Neuronal stem cell (in vitro differentiated cells): ENCODE results near the gene YWHAG.
A peak's percentile ranks its signal among the peaks of the same experiment; 100 is the strongest.
"Not testable (repeated sequence)": the region's sequence is repeated elsewhere in the genome, so short reads cannot be mapped to it uniquely, and the experiment has no call there.

Source experiments
- DNase-seq: peaks from one replicate; pipeline ENCODE4 v3.0.0-alpha.2; 2013; ENCODE audit warnings: low spot score
- H2AFZ ChIP-seq: one replicate; pipeline ENCODE4 v1.6.1; 2013; ENCODE audit warnings: mild to moderate bottlenecking, low read length, inconsistent platforms
- H2AK5ac ChIP-seq: 2 replicates; pipeline ENCODE4 v1.6.1; 2013; ENCODE audit warnings: low read depth, mild to moderate bottlenecking, inconsistent platforms, low read length, moderate library complexity, mixed read lengths
- H2BK120ac ChIP-seq: 2 replicates; pipeline ENCODE4 v1.6.1; 2013; ENCODE audit warnings: low read depth, mild to moderate bottlenecking, inconsistent platforms, low read length, moderate library complexity, mixed read lengths
- H2BK12ac ChIP-seq: one replicate; pipeline ENCODE4 v1.6.1; 2013; ENCODE audit warnings: low read length, inconsistent platforms
- H2BK15ac ChIP-seq: 2 replicates; pipeline ENCODE4 v1.6.1; 2013; ENCODE audit warnings: mild to moderate bottlenecking, low read length, inconsistent platforms, mixed read lengths
- H2BK5ac ChIP-seq: one replicate; pipeline ENCODE4 v1.6.1; 2013; ENCODE audit warnings: inconsistent platforms, mild to moderate bottlenecking, low read length, moderate library complexity
- H3K14ac ChIP-seq: one replicate; pipeline ENCODE4 v1.6.1; 2013; ENCODE audit warnings: low read length, inconsistent platforms
- H3K18ac ChIP-seq: 2 replicates; pipeline ENCODE4 v1.6.1; 2013; ENCODE audit warnings: low read length, inconsistent platforms
- H3K23ac ChIP-seq: 2 replicates; pipeline ENCODE4 v1.6.1; 2013; ENCODE audit warnings: low read depth, mild to moderate bottlenecking, mixed read lengths, low read length, inconsistent platforms; ENCODE audit not compliant: poor library complexity
- H3K27ac ChIP-seq: replicated peaks from 3 replicates; pipeline ENCODE4 v1.5.1; 2013; ENCODE audit warnings: low read length, inconsistent platforms
- H3K27me3 ChIP-seq, 3 experiments: 2 replicates each; pipeline ENCODE4 v1.6.1; 2013; ENCODE audit warnings: low read length in 3 of 3, mild to moderate bottlenecking in 2 of 3, inconsistent platforms in 1 of 3, low read depth in 1 of 3, mixed read lengths in 1 of 3, moderate library complexity in 1 of 3; ENCODE audit not compliant: control insufficient read depth in 3 of 3, insufficient read depth in 3 of 3
- H3K36me3 ChIP-seq, 2 donors: replicated peaks in 1 of 2; 2 replicates each; pipeline ENCODE4 v1.6.1; 2013; ENCODE audit warnings: low read length in 2 of 2; ENCODE audit not compliant: control insufficient read depth in 2 of 2, insufficient read depth in 2 of 2
- H3K4ac ChIP-seq: 2 replicates; pipeline ENCODE4 v1.6.1; 2013; ENCODE audit warnings: inconsistent platforms, mild to moderate bottlenecking, low read length, moderate library complexity
- H3K4me1 ChIP-seq, 2 donors: 1 replicate in 1 of 2; 2 replicates in 1 of 2; pipeline ENCODE4 v1.6.1; 2013; ENCODE audit warnings: low read length in 2 of 2, low read depth in 1 of 2; ENCODE audit not compliant: control insufficient read depth in 2 of 2, insufficient read depth in 1 of 2
- H3K4me2 ChIP-seq: one replicate; pipeline ENCODE4 v1.6.1; 2013; ENCODE audit warnings: mild to moderate bottlenecking, low read length, inconsistent platforms; ENCODE audit not compliant: insufficient read depth, poor library complexity, severe bottlenecking
- H3K4me3 ChIP-seq, 2 donors: 2 replicates each; pipeline ENCODE4 v1.5.1; 2013; ENCODE audit warnings: low read length in 2 of 2, mild to moderate bottlenecking in 2 of 2, inconsistent platforms in 1 of 2, moderate library complexity in 1 of 2
- H3K79me1 ChIP-seq: one replicate; pipeline ENCODE4 v1.6.1; 2013; ENCODE audit warnings: low read depth, mild to moderate bottlenecking, inconsistent platforms, low read length, moderate library complexity
- H3K9ac ChIP-seq: one replicate; pipeline ENCODE4 v1.6.1; 2013; ENCODE audit warnings: mild to moderate bottlenecking, low read depth, low read length, inconsistent platforms; ENCODE audit not compliant: poor library complexity
- H3K9me3 ChIP-seq, 2 donors: replicated peaks in 1 of 2; 2 replicates each; pipeline versions ENCODE3 to v1.6.1; 2013; ENCODE audit warnings: low read length in 2 of 2, mild to moderate bottlenecking in 2 of 2, inconsistent platforms in 1 of 2, low read depth in 1 of 2, mixed read lengths in 1 of 2, moderate library complexity in 1 of 2; ENCODE audit not compliant: control insufficient read depth in 2 of 2, insufficient read depth in 1 of 2
- H4K8ac ChIP-seq: one replicate; pipeline ENCODE4 v1.6.1; 2013; ENCODE audit warnings: low read depth, mild to moderate bottlenecking, inconsistent platforms, low read length, moderate library complexity
- H4K91ac ChIP-seq: one replicate; pipeline ENCODE4 v1.6.1; 2013; ENCODE audit warnings: low read length, low read depth, mild to moderate bottlenecking, inconsistent platforms; ENCODE audit not compliant: poor library complexity
- WGBS, 2 donors: extraction: QIAGEN DNeasy Blood & Tissue Kit; methylation state at CpG; one replicate each; pipeline ENCODE4 v1.1.7; 2013; ENCODE audit warnings: missing lambda C conversion rate in 2 of 2, mixed read lengths in 1 of 2; ENCODE audit not compliant: insufficient read length in 2 of 2, insufficient replicate concordance in 1 of 2; ENCODE audit errors: extremely low coverage in 2 of 2; 5-methylcytosine and 5-hydroxymethylcytosine counted together

YWHAG gene

DNA sequence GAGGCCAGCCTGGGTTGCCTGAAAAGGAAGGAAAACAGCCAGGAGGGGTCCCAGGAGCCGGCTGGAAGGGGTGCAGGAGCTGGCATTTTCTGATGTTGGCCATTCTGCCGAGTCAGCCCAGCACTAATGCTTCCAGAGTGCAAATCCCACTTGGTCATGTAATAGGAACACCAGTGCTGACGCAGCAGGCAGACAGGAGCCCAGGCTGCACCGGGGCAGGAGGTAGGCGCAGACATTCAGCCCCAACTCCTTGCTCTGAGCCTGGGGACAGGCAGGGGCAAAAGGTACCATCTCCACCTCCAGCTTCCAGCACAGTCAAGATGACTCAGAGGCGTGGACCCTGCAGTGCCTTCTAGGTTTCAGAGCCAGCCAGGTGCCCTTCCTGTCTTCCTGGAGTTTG is 10.2 kb upstream of the YWHAG start:
- Histone ChIP-seq H3K79me1 (no peaks in the 10 kb centered on the region), H2BK12ac (no peak overlapping the region), H2AK5ac (no peak overlapping the region), H2BK120ac (no peak overlapping the region), H3K36me3 (no peaks in the 10 kb centered on the region), H2BK15ac (no peak overlapping the region), H2AFZ (no peak overlapping the region), H3K23ac (no peak overlapping the region), H2BK5ac (no peak overlapping the region), H3K18ac (no peak overlapping the region), H4K8ac (no peak overlapping the region), H4K91ac (no peak overlapping the region), H3K27ac (no peak overlapping the region), H3K4me2 (no peak overlapping the region), H3K9ac (no peak overlapping the region), H3K4me1 (peaks cover 8% of the 10 kb centered on the region in 2 donors), H3K4ac (no peak overlapping the region), H3K27me3 (no peaks in the 10 kb centered on the region), H3K14ac (no peak overlapping the region), H3K9me3 (peaks cover 0 to 2% of the 10 kb centered on the region in 2 donors), H3K4me3 (no peak overlapping the region)
- no peak for DNase-seq
- WGBS, 2 donors: no CpG with 5 or more reads among the region's 6 CpGs

DNA sequence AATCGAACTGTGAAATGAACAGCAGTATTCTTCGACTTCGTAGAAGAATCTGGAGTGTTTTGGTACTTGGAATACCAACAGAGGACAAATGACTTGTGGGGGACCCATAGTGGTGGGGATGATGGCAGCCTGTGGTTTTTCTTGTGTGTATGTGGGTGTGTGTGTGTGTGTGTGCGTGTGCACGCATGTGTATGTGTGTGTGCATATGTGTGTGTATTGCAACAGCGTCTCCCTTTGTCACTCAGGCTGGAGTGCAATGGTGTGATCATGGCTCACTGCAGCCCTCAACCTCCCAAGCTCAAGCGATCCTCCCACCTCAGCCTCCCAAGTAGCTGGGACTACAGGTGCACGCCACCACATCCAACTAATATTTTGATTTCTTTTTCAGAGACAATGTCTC is 9.4 kb upstream of the YWHAG start:
- Histone ChIP-seq H3K36me3 (no peaks in the 10 kb centered on the region), H2BK15ac (no peak overlapping the region), H2BK12ac (no peak overlapping the region), H2BK120ac (no peak overlapping the region), H3K9me3 (peaks cover 0 to 2% of the 10 kb centered on the region in 2 donors), H3K27ac (no peak overlapping the region), H2BK5ac (no peak overlapping the region), H3K4ac (peak overlapping the region; percentile 54), H3K23ac (no peak overlapping the region), H2AFZ (no peak overlapping the region), H3K4me1 (peaks cover 9% of the 10 kb centered on the region in 2 donors), H3K14ac (no peak overlapping the region), H4K91ac (no peak overlapping the region), H3K18ac (no peak overlapping the region), H4K8ac (no peak overlapping the region), H3K4me3 (no peak overlapping the region), H3K79me1 (no peaks in the 10 kb centered on the region), H3K9ac (no peak overlapping the region), H2AK5ac (no peak overlapping the region), H3K4me2 (no peak overlapping the region), H3K27me3 (no peaks in the 10 kb centered on the region)
- no peak for DNase-seq
- WGBS, 2 donors: no CpG with 5 or more reads among the region's 8 CpGs

DNA sequence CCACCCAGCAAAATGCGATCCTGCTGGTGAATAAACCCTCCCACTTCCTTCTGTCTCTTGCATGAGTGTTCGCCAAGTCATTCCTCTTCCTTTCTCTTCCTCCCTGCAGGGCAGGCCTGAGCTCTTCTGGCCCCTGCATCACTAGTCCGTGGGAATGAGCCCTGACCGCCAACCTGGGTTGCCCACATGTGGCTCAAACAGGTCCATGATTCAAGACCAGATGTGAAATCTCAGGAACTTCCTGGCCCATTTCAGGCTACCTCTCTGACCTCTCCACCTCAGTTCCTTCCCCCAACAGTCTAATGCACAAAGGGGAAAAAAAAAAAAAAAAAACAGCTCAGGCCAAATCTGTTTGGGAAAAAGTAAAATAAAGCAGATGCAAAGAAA is 5.4 kb upstream of the YWHAG start:
- H2BK5ac ChIP-seq: no peak overlapping the region
- peaks cover 13% of the 10 kb centered on the region in 2 donors for H3K4me1 ChIP-seq
- H3K14ac ChIP-seq: peak overlapping the region; percentile 73
- no peak overlapping the region for H3K4ac ChIP-seq
- H3K36me3 ChIP-seq: no peaks in the 10 kb centered on the region
- no CpG with 5 or more reads among the region's 4 CpGs for WGBS, 2 donors
- H4K91ac ChIP-seq: peak overlapping the region; percentile 99
- no peak for DNase-seq
- no peak overlapping the region for H2BK12ac ChIP-seq
- no peaks in the 10 kb centered on the region for H3K27me3 ChIP-seq
- peak overlapping the region; percentile 65 for H3K18ac ChIP-seq
- peak overlapping the region; percentile 64 for H3K27ac ChIP-seq
- no peak overlapping the region for H3K4me2 ChIP-seq
- H2AFZ ChIP-seq: peak overlapping the region; percentile 94
- peak overlapping the region; percentile 69 for H2AK5ac ChIP-seq
- H2BK120ac ChIP-seq: no peak overlapping the region
- no peak overlapping the region for H3K4me3 ChIP-seq
- no peak overlapping the region for H4K8ac ChIP-seq
- peak overlapping the region; percentile 53 for H3K23ac ChIP-seq
- H2BK15ac ChIP-seq: peak overlapping the region; percentile 68
- H3K9me3 ChIP-seq: no peaks in the 10 kb centered on the region
- H3K9ac ChIP-seq: peak overlapping the region; percentile 38
- no peaks in the 10 kb centered on the region for H3K79me1 ChIP-seq

DNA sequence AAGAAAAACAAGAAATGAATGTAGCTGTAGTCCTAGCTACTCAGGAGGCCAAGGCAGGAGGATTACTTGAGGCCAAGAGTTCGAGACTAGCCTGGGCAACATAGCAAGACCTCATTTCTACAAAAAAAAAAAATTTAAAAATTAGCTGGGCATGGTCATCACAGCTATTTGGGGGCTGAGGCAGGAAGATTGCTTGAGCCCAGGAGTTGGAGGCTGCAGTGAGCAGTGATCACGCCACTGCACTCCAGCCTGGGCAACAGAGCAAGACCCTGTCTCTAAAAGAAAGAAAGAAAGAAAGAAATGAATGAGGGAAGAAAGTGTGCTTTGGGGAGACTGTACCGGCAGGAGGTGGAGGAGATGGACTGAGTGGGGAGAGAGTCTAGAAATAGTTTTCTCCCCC is 5.0 kb upstream of the YWHAG start:
- H3K4ac ChIP-seq, H4K8ac ChIP-seq, H3K4me2 ChIP-seq, H3K79me1 ChIP-seq, H3K9me3 ChIP-seq, H2BK12ac ChIP-seq, H3K14ac ChIP-seq, H2BK120ac ChIP-seq, H3K36me3 ChIP-seq, H2BK5ac ChIP-seq, H3K27ac ChIP-seq, H3K9ac ChIP-seq, H3K4me3 ChIP-seq, DNase-seq, H3K27me3 ChIP-seq: not testable (repeated sequence)
- H3K23ac ChIP-seq: peak overlapping the region; percentile 53
- peaks cover 13% of the 10 kb centered on the region in 2 donors for H3K4me1 ChIP-seq
- peak overlapping the region; percentile 68 for H2BK15ac ChIP-seq
- H4K91ac ChIP-seq: peak overlapping the region; percentile 99
- no CpG with 5 or more reads among the region's 3 CpGs for WGBS, 2 donors
- peak overlapping the region; percentile 65 for H3K18ac ChIP-seq
- H2AFZ ChIP-seq: peak overlapping the region; percentile 94
- H2AK5ac ChIP-seq: peak overlapping the region; percentile 69
